Right lobe of liver (tissue), 6 donors: ENCODE measurements around the gene UGT2A2. TPM values are rescaled to one million over a fixed set of nuclear protein-coding genes. Genes with fewer than 3 reads are reported as not detected.

Experiments used
- ATAC-seq, 4 donors: fragments of 200-7000 bp; cut with Tn5 transposase; one replicate each; pipeline ENCODE4 v1.9.1; 2020; ENCODE audit warnings: mild to moderate bottlenecking in 4 of 4, moderate library complexity in 4 of 4
- DNase-seq, 3 donors: peaks; one replicate each; pipeline ENCODE4 v3.0.0-alpha.2; 2020
- H3K27ac ChIP-seq, 3 donors: fragments of 200-600 bp; one replicate each; pipeline ENCODE4 v1.8.0; 2022
- H3K27me3 ChIP-seq, 2 donors: fragments of 200-600 bp; one replicate each; pipeline ENCODE4 v1.8.0; 2022
- H3K36me3 ChIP-seq, 4 donors: fragments of 200-600 bp; sonication (generic) in 1 of 4; one replicate each; pipeline versions ENCODE4 v1.5.1 to v1.8.0; 2017 to 2022; ENCODE audit warnings: control low read depth in 1 of 4
- H3K4me1 ChIP-seq, 4 donors: fragments of 200-600 bp; sonication (generic) in 1 of 4; one replicate each; pipeline versions ENCODE4 v1.5.1 to v1.8.0; 2017 to 2022; ENCODE audit warnings: control low read depth in 1 of 4
- H3K4me3 ChIP-seq, 3 donors: fragments of 200-600 bp; one replicate each; pipeline ENCODE4 v1.8.0; 2022
- H3K9me3 ChIP-seq, 4 donors: fragments of 200-600 bp; sonication (generic) in 1 of 4; one replicate each; pipeline versions ENCODE4 v1.5.1 to v1.8.0; 2017 to 2022; ENCODE audit warnings: control low read depth in 1 of 4
- CTCF ChIP-seq, 4 donors: fragments of 200-600 bp in 3 of 4; fragments of 450-650 bp in 1 of 4; IDR thresholded peaks; one replicate each; pipeline versions ENCODE4 v1.5.1 to v1.8.0; 2016 to 2022; ENCODE audit warnings: antibody characterized with exemption in 4 of 4, mild to moderate bottlenecking in 2 of 4
- POLR2A ChIP-seq: fragments of 450-650 bp; IDR thresholded peaks from one replicate; pipeline ENCODE4 v1.6.1; 2017; ENCODE audit warnings: antibody characterized with exemption, mild to moderate bottlenecking
- WGBS: methylation state at CpG from one replicate; pipeline ENCODE4 v1.1.6; 2018; ENCODE audit warnings: low coverage, low lambda C conversion rate; ENCODE audit not compliant: insufficient coverage; ENCODE audit errors: missing lambda C conversion rate; 5-methylcytosine and 5-hydroxymethylcytosine counted together
- intact Hi-C, 2 donors: fragments of 100-400 bp; cut with DNase I; formaldehyde crosslinking; loops; one replicate each; pipeline versions ENCODE4 v1.11.2 to v1.14.1; 2022
- total RNA-seq, 6 experiments: library from RNA; depleted of rRNA in 2 of 6; stranded (reverse); fragments of >200 nt in 2 of 6; fragmentation: NEBNext Ultra II Directional in 3 of 6; extraction: Animal tissue kit (Norgen Biotek cat#: 25700) in 3 of 6; gene quantifications; one replicate each; pipeline versions ENCODE4 v1.1.0 to v1.2.4, GENCODE V29; 2016 to 2023
- donor health status: DM: no; HTN: yes; CAD: no.
- donor health status: DM: no; HTN: no; CAD: no.
- donor health status: DM: no; HTN: no; CAD: no.
- donor health status: DM: no; HTN: yes; CAD: no.
- donor health status: DM: no; HTN: yes; CAD: no.

UGT2A2 gene
- total RNA-seq, 6 experiments from 2014 or later: not detected

DNA sequence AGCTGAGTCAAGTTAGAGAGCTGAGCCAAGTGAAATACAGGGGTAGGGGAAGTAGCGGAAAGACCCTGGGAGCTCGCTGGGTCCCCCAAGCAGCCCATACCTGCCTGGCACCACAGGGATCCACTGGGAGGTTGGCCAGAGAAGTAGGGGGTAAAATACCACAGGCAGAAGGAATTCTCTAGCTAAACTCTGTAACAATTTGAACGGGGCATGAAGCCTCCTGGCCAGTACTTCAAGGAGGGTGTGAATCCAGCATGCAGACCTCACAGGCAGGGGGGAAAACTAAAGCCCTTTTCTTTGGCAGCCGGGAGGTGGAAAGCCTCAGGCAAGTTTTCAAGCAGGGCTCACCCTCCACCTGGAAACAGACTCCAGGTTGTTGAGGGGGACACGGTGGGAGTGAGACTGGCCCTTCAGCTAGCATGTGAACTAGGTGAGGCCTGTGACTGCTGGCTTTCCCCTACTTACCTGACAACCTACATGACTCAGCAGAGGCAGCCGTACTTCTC is 17.3 kb upstream of the UGT2A2 start:
- Histone ChIP-seq H3K4me1 (no peaks in the 10 kb centered on the region), H3K36me3 (no peaks in the 10 kb centered on the region), H3K27me3 (no peaks in the 10 kb centered on the region), H3K4me3 (no peak overlapping the region), H3K27ac (no peak overlapping the region), H3K9me3 (no peaks in the 10 kb centered on the region)
- intact Hi-C loops: no loop called here
- 28% methylated on average over 2 of the region's 6 CpGs for WGBS
- no peak for ATAC-seq
- DNase-seq: no peak
- no peak for TF ChIP-seq POLR2A
- no peak for TF ChIP-seq CTCF (IDR thresholded peaks at IDR 0.05)

GRCh38 chr4:69653147-69653546 is 13.7 kb upstream of the UGT2A2 start, which contains the start of gene UGT2A1:
Gene UGT2A1, minus strand, starts transcription at chr4:69653247. Its CDS starts 5,603 bp downstream, at chr4:69647644.
- Histone ChIP-seq H3K4me1 (no peaks in the 10 kb centered on the region), H3K27me3 (no peaks in the 10 kb centered on the region), H3K36me3 (no peaks in the 10 kb centered on the region), H3K4me3 (no peak within 1 kb of the TSS), H3K27ac (no peak within 1 kb of the TSS), H3K9me3 (no peaks in the 10 kb centered on the region)
- TF ChIP-seq POLR2A (no peak), CTCF (IDR thresholded peaks at IDR 0.05) (no peak)
- ATAC-seq (no peak), DNase-seq (no peak)
- WGBS: 65% methylated on average over 1 of the region's 1 CpG
- intact Hi-C loops: no loop called here

DNA sequence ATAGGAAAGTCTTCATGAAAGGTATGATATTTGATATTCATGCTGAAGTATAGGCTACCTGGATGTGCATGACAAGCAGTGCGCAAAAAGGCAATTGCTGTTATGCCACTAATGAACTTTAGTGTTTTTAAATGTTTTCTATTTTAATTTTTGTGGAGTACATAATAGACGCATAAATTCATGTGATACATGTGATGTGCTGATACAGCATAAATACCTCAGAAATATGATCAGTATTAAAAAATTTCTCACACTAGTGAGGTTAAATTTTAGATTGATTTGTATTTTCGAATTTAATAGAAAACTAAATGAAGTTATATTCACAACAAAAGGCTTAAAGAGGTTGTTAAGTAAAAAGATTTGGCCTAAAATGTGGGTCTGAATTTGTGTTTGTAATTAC is 11.4 kb upstream of the UGT2A2 start:
- Histone ChIP-seq H3K4me3 (no peak overlapping the region), H3K27me3 (no peaks in the 10 kb centered on the region), H3K27ac (no peak overlapping the region), H3K9me3 (no peaks in the 10 kb centered on the region), H3K4me1 (no peaks in the 10 kb centered on the region), H3K36me3 (no peaks in the 10 kb centered on the region)
- WGBS: 32% methylated on average over 3 of the region's 3 CpGs
- intact Hi-C loops: no loop called here
- DNase-seq (no peak), ATAC-seq (no peak)
- TF ChIP-seq CTCF (IDR thresholded peaks at IDR 0.05) (no peak), POLR2A (no peak)

DNA sequence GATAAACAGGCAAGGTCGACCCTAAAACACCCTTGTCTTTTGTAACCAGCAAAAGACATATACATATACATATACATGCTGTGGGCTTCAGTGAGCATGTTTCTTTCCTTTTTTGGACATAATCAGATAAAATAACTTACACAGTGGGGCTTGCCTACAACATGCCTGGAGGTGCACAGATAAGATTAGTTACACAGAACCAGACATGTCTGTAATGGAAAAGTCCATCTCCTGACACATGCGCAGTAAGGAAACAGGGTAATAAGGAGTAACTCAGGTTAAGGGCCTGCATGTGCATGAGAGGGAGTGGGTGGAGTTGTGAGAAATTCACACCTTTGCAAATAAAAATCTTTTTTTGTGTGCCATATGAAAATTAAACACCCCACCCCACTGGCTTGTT is 10.2 kb upstream of the UGT2A2 start:
- Histone ChIP-seq H3K27ac (no peak overlapping the region), H3K4me3 (no peak overlapping the region), H3K36me3 (no peaks in the 10 kb centered on the region), H3K27me3 (no peaks in the 10 kb centered on the region), H3K4me1 (no peaks in the 10 kb centered on the region), H3K9me3 (no peaks in the 10 kb centered on the region)
- WGBS: 65% methylated on average over 2 of the region's 2 CpGs
- intact Hi-C loops: no loop called here
- no peak for ATAC-seq
- no peak for DNase-seq
- TF ChIP-seq POLR2A (no peak), CTCF (IDR thresholded peaks at IDR 0.05) (no peak)

DNA sequence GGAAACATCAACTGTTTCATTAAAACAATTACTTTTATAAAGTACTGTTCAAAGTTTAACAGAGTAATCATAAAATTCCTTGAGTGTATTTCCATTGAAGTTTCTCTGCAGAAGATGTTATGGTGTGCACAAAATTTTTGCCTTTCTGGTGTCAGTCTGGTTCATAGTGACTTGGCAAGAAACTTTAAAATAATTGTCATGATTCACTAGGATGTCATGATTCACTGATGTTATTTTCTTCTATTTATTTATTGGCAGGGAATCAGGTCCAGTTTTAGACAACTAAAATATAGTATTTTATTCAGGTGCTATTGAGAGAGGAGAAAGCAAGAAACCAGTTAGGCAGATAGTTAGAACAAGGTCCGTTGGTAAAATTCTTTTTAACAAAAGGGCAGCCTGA is 9.8 kb upstream of the UGT2A2 start:
- ATAC-seq (no peak), DNase-seq (no peak)
- no peaks in the 10 kb centered on the region for H3K9me3 ChIP-seq
- no peaks in the 10 kb centered on the region for H3K27me3 ChIP-seq
- intact Hi-C loops: no loop called here
- no peak overlapping the region for H3K4me3 ChIP-seq
- H3K4me1 ChIP-seq: no peaks in the 10 kb centered on the region
- no peaks in the 10 kb centered on the region for H3K36me3 ChIP-seq
- H3K27ac ChIP-seq: no peak overlapping the region
- 52% methylated on average over 1 of the region's 1 CpG for WGBS
- TF ChIP-seq POLR2A (no peak), CTCF (IDR thresholded peaks at IDR 0.05) (no peak)
